NCI-H146 treated with DMSO at 0.1 percent for 48 hours (cell line): ENCODE results near the gene ZIC1.

Experiments
- DNase-seq: peaks from one replicate; lab custom pipeline; 2025; ENCODE audit not compliant: unreplicated experiment; lab: John Stamatoyannopoulos, UW

The ZIC1 gene

GRCh38 chr3:147379651-147380050 is 29.5 kb upstream of the ZIC1 start:
- no peak for DNase-seq

GRCh38 chr3:147380387-147380951 is 28.7 kb upstream of the ZIC1 start:
- DNase-seq: no peak

GRCh38 chr3:147380977-147381376 is 28.2 kb upstream of the ZIC1 start:
- DNase-seq: no peak

- no peak for DNase-seq
These were observed 27.6 kb upstream of the ZIC1 start for GRCh38 chr3:147381596-147381995.

- no peak for DNase-seq
These were observed 25.5 kb upstream of the ZIC1 start for GRCh38 chr3:147383617-147384016.

GRCh38 chr3:147384210-147385058 is 24.7 kb upstream of the ZIC1 start:
- DNase-seq: no peak

- DNase-seq: no peak
These were observed 23.8 kb upstream of the ZIC1 start for GRCh38 chr3:147385059-147386012.

- DNase-seq: no peak
These were observed 21.8 kb upstream of the ZIC1 start for GRCh38 chr3:147387291-147387884.

GRCh38 chr3:147387885-147388699 is 21.1 kb upstream of the ZIC1 start:
- DNase-seq: no peak

GRCh38 chr3:147388700-147389580 is 20.2 kb upstream of the ZIC1 start:
- no peak for DNase-seq

GRCh38 chr3:147389717-147390116 is 19.4 kb upstream of the ZIC1 start:
- no peak for DNase-seq

GRCh38 chr3:147390589-147391569 is 18.3 kb upstream of the ZIC1 start:
- DNase-seq: no peak

- no peak for DNase-seq
These were observed 17.2 kb upstream of the ZIC1 start for GRCh38 chr3:147391781-147392624.

- DNase-seq: no peak
These were observed 16.6 kb upstream of the ZIC1 start for GRCh38 chr3:147392625-147392946.

GRCh38 chr3:147393261-147393942 is 15.8 kb upstream of the ZIC1 start:
- DNase-seq: no peak

GRCh38 chr3:147393943-147394883 is 15.0 kb upstream of the ZIC1 start:
- DNase-seq: no peak
